Body of pancreas (tissue), 4 donors: ENCODE measurements around the gene ABLIM3. TPM values are rescaled to one million over a fixed set of nuclear protein-coding genes. Genes with fewer than 3 reads are reported as not detected.

ENCODE experiments used
- ATAC-seq: fragments of 150-250 bp; one replicate; pipeline ENCODE4 v1.9.1; 2016
- DNase-seq, 4 donors: peaks; one replicate each; pipeline ENCODE4 v3.0.0-alpha.2; 2019
- H3K27ac ChIP-seq, 4 donors: fragments of 200-600 bp; sonication (generic); 1 replicate in 3 of 4; 2 replicates in 1 of 4; pipeline versions ENCODE4 v1.5.1 to v1.6.1; 2016 to 2019; ENCODE audit warnings: mild to moderate bottlenecking in 1 of 4, mixed read lengths in 1 of 4, moderate library complexity in 1 of 4
- H3K27me3 ChIP-seq, 2 donors: fragments of 200-600 bp; sonication (generic); one replicate each; pipeline ENCODE4 v1.6.0; 2016; ENCODE audit warnings: mild to moderate bottlenecking in 1 of 2
- H3K36me3 ChIP-seq, 2 donors: fragments of 200-600 bp; sonication (generic); replicated peaks in 1 of 2; 2 replicates each; pipeline ENCODE4 v1.5.1; 2016; ENCODE audit warnings: low read depth in 2 of 2; ENCODE audit not compliant: insufficient read depth in 1 of 2
- H3K4me1 ChIP-seq: fragments of 200-600 bp; sonication (generic); one replicate; pipeline ENCODE4 v1.6.0; 2016
- H3K4me3 ChIP-seq, 2 donors: fragments of 200-600 bp; sonication (generic); 1 replicate in 1 of 2; 2 replicates in 1 of 2; pipeline ENCODE4 v1.5.1; 2016 to 2019
- H3K9me3 ChIP-seq, 3 donors: fragments of 200-600 bp; sonication (generic); 1 replicate in 2 of 3; 2 replicates in 1 of 3; pipeline ENCODE4 v1.5.1; 2016
- POLR2A ChIP-seq, 3 donors: fragments of 450-650 bp; IDR thresholded peaks; one replicate each; pipeline ENCODE4 v1.6.1; 2016; ENCODE audit warnings: antibody characterized with exemption in 3 of 3, mild to moderate bottlenecking in 2 of 3
- WGBS, 2 donors: methylation state at CpG; one replicate each; pipeline ENCODE4 v1.1.5; 2017; 5-methylcytosine and 5-hydroxymethylcytosine counted together
- intact Hi-C: fragments of 100-400 bp; cut with DNase I; formaldehyde crosslinking; loops from one replicate; pipeline ENCODE4 v1.15.1; 2023
- total RNA-seq, 2 donors: library from RNA; depleted of rRNA; stranded (reverse); fragments of >200 nt; gene quantifications; one replicate each; pipeline ENCODE4 v1.1.0, GENCODE V29; 2016
- TF ChIP-seq, protein P1 (sequence below), 7 experiments: fragments of 450-650 bp in 4 of 7; fragments of 200-600 bp in 3 of 7; sonication (generic) in 3 of 7; IDR thresholded peaks; one replicate each; pipeline ENCODE4 v1.5.1; 2016 to 2019; ENCODE audit warnings: antibody characterized with exemption in 7 of 7

The ABLIM3 gene
- total RNA-seq, 2 donors from 2014 or later = 3.9 to 11.2 TPM

DNA sequence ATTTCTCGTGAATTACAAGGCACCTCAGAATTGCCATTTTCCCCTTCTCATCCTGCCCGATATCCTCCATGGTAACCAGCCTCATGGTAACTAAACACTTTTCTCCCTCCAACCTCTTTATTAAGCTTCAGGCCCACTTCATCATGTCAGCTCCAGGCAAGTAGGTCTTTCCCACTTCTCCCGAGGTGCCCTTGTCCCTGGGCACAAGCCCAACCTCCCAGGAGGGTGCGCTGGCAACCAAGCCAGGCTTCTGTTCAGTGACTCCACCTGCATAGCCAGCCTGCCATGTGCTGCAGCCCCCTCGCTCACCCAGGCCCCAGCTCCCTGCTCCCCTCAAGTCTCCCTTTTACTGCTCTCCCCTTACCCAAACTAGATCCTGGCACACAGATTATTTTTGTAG, 83.0 kb downstream of the ABLIM3 start:
- ATAC-seq (no peak), DNase-seq (no peak)
- Histone ChIP-seq H3K9me3 (no peaks in the 10 kb centered on the region), H3K4me3 (no peak overlapping the region), H3K27ac (no peak overlapping the region), H3K27me3 (no peaks in the 10 kb centered on the region), H3K36me3 (no peaks in the 10 kb centered on the region), H3K4me1 (peaks cover 8% of the 10 kb centered on the region)
- no peak for TF ChIP-seq POLR2A (IDR thresholded peaks at IDR 0.05)
- TF ChIP-seq, protein P1, sequence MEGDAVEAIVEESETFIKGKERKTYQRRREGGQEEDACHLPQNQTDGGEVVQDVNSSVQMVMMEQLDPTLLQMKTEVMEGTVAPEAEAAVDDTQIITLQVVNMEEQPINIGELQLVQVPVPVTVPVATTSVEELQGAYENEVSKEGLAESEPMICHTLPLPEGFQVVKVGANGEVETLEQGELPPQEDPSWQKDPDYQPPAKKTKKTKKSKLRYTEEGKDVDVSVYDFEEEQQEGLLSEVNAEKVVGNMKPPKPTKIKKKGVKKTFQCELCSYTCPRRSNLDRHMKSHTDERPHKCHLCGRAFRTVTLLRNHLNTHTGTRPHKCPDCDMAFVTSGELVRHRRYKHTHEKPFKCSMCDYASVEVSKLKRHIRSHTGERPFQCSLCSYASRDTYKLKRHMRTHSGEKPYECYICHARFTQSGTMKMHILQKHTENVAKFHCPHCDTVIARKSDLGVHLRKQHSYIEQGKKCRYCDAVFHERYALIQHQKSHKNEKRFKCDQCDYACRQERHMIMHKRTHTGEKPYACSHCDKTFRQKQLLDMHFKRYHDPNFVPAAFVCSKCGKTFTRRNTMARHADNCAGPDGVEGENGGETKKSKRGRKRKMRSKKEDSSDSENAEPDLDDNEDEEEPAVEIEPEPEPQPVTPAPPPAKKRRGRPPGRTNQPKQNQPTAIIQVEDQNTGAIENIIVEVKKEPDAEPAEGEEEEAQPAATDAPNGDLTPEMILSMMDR (IDR thresholded peaks at IDR 0.05) = no peak
- intact Hi-C loops = no loop called here
- WGBS, 2 donors = 77% methylated on average over 5 of the region's 5 CpGs

DNA sequence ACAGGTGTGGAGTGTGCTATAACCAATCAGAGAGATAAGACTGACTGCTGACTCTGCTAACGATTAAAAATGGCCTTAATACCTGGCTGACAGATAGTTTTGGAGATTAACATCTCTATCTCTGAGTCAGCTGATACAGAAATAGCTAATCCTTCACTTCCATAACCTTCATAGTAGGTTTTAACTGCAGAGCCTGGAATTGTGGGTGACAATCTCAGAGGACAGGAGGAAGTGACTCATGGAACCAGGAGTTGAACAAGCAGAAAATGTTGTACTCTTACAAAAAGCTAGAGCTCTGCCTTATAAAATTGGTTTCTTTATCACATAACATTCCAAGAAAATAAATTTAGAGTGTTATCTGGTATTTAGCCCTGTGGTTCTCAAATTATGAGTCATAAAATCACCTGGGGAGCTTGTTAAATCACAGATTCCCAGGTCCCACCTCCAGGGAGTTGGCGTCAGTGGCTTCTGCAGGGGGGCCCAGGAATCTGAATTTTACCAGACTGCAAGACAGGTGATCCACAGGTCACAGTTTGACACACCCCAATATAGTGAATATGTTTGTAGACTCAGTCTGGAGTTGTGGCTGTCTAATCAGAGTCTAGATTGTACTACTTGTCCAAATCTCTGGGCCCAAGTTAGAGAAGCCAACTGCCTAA, 86.0 kb downstream of the ABLIM3 start:
- no peak overlapping the region for H3K4me3 ChIP-seq
- ATAC-seq (no peak), DNase-seq (no peak)
- no peaks in the 10 kb centered on the region for H3K27me3 ChIP-seq
- no peaks in the 10 kb centered on the region for H3K9me3 ChIP-seq
- 59 to 71% methylated on average over 2 of the region's 2 CpGs for WGBS, 2 donors
- H3K36me3 ChIP-seq = no peaks in the 10 kb centered on the region
- intact Hi-C loops = no loop called here
- no peak for TF ChIP-seq POLR2A (IDR thresholded peaks at IDR 0.05)
- TF ChIP-seq, protein P1 (IDR thresholded peaks at IDR 0.05) = no peak
- H3K4me1 ChIP-seq = no peaks in the 10 kb centered on the region
- H3K27ac ChIP-seq = peak overlapping the region in 1 of 4 donors; percentile 1

DNA sequence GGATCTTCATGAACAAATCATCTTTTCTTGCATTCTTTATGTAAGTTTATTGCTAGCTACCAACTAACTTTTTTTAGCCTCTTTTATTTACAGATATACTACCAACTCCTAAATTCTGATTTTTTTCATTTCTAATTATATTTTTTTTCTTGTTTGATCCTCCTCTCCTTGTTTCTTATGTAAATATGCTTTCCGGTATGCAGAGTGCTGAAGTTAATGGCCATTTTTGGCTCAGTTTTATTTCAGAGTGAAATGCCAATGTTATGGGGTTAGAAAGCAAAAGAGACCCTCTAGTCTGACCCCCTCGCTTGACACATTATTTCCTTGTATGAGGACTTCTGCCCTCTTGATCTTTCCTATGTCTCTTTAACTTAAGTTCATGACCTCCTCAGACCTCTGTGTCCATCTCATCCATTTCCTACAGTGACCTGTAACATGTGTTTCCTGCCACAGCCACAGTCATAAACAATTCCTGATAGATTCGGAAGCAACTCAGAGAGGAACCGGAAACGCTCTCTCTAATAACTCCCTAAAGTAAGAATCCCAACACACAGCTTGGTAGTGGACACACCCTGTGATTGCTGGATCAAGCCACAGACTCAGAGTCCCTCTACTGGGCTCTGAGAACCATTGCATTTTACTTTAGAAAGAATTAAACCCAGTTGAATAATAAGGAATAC, 87.5 kb downstream of the ABLIM3 start:
- intact Hi-C loops = no loop called here
- TF ChIP-seq, protein P1 (IDR thresholded peaks at IDR 0.05) = peak; percentile 14 to 75 (median 56)
- TF ChIP-seq POLR2A (IDR thresholded peaks at IDR 0.05) = no peak
- H3K27ac ChIP-seq = peak overlapping the region in 1 of 4 donors; percentile 16

DNA sequence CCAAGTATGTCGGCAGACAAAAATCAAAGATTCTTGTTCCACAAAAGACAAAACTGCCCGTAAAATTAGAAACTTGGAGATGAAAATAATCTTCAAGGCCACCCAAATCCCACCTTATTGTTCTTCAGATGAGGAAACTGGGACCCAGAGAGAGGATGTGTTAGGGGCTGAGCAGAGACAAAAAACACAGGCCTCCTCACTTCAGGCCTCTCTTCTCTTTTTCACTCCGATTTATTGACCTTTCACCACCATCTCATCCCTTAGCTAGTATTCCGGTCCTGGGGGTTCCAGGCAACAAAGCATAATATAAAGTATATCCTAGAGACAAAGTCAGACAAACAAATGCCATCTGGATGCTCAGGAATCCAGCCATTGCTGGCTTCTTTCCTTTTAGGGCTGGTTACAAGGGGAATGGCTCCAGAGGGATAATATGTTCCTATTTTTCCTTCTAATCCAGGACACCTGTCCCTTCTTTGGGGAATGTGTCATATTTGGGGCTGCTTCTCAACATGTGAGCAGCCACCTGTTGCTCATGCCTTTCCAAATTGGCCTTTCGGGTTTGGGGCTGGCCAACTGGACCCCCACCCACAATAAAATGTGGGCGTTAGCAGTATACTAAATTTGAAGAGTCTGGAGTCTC, 88.1 kb downstream of the ABLIM3 start:
- WGBS, 2 donors = 40 to 46% methylated on average over 6 of the region's 6 CpGs

More for the DNA sequence above, 87.5 kb downstream of the ABLIM3 start:
- Histone ChIP-seq H3K9me3 (no peaks in the 10 kb centered on the region), H3K36me3 (no peaks in the 10 kb centered on the region), H3K4me1 (no peaks in the 10 kb centered on the region), H3K4me3 (no peak overlapping the region), H3K27me3 (no peaks in the 10 kb centered on the region)
- ATAC-seq (peak; percentile 82), DNase-seq (peak; percentile 13 to 59 (median 38))
- 27 to 33% methylated on average over 5 of the region's 5 CpGs for WGBS, 2 donors

More for the DNA sequence above, 88.1 kb downstream of the ABLIM3 start:
- TF ChIP-seq POLR2A (IDR thresholded peaks at IDR 0.05) = no peak
- TF ChIP-seq, protein P1 (IDR thresholded peaks at IDR 0.05) = no peak
- intact Hi-C loops = no loop called here
- Histone ChIP-seq H3K27me3 (no peaks in the 10 kb centered on the region), H3K4me3 (no peak overlapping the region), H3K9me3 (no peaks in the 10 kb centered on the region), H3K27ac (no peak overlapping the region), H3K4me1 (no peaks in the 10 kb centered on the region), H3K36me3 (no peaks in the 10 kb centered on the region)
- DNase-seq = no peak
- ATAC-seq = no peak
